Central memory CD8-positive, alpha-beta T cell (primary cell): ENCODE measurements around the gene VPS13C.

Experiments
- ATAC-seq: fragments of 150-1000 bp; cut with Tn5 transposase; replicated peaks from 2 replicates; pipeline ENCODE4 v1.10.0; 2022; ENCODE audit warnings: mild to moderate bottlenecking, moderate FRiP score, moderate number of reproducible peaks; ENCODE audit not compliant: poor library complexity, severe bottlenecking; ENCODE audit errors: extremely low read depth
- DNase-seq, 2 donors: peaks; one replicate each; pipeline ENCODE4 v3.0.0; 2021; ENCODE audit warnings: low spot score in 2 of 2
- H3K27ac Mint-ChIP-seq: one replicate; pipeline ENCODE4 v1.8.0; 2022; ENCODE audit warnings: low read depth, mild to moderate bottlenecking, moderate library complexity, mixed read lengths
- H3K27me3 Mint-ChIP-seq: one replicate; pipeline ENCODE4 v1.8.0; 2022; ENCODE audit warnings: mixed read lengths
- H3K36me3 Mint-ChIP-seq: one replicate; pipeline ENCODE4 v1.8.0; 2022; ENCODE audit warnings: mild to moderate bottlenecking, moderate library complexity, mixed read lengths; ENCODE audit not compliant: insufficient read depth
- H3K4me1 Mint-ChIP-seq: one replicate; pipeline ENCODE4 v1.8.0; 2022; ENCODE audit warnings: mixed read lengths
- H3K4me3 Mint-ChIP-seq: one replicate; pipeline ENCODE4 v1.8.0; 2022; ENCODE audit warnings: mild to moderate bottlenecking, moderate library complexity, mixed read lengths
- H3K9me3 Mint-ChIP-seq: one replicate; pipeline ENCODE4 v1.8.0; 2022; ENCODE audit warnings: mixed read lengths

Gene VPS13C

GRCh38 chr15:61936528-61937195, 123.6 kb downstream of the VPS13C start:
- DNase-seq (no peak), ATAC-seq (no peak)
- Mint-ChIP-seq H3K9me3 (no peaks in the 10 kb centered on the region), H3K4me1 (peaks cover 5% of the 10 kb centered on the region), H3K27ac (no peak overlapping the region), H3K4me3 (no peak overlapping the region), H3K27me3 (no peaks in the 10 kb centered on the region), H3K36me3 (peaks cover 23% of the 10 kb centered on the region)

GRCh38 chr15:61935493-61935892, 124.8 kb downstream of the VPS13C start:
- no peak overlapping the region for H3K4me3 Mint-ChIP-seq
- H3K36me3 Mint-ChIP-seq, result peaks cover 24% of the 10 kb centered on the region
- DNase-seq (no peak), ATAC-seq (no peak)
- H3K27me3 Mint-ChIP-seq, result no peaks in the 10 kb centered on the region
- peaks cover 5% of the 10 kb centered on the region for H3K4me1 Mint-ChIP-seq
- no peak overlapping the region for H3K27ac Mint-ChIP-seq
- H3K9me3 Mint-ChIP-seq, result no peaks in the 10 kb centered on the region

GRCh38 chr15:61929452-61929851, 130.8 kb downstream of the VPS13C start:
- H3K4me1 Mint-ChIP-seq, result no peaks in the 10 kb centered on the region
- no peak overlapping the region for H3K4me3 Mint-ChIP-seq
- H3K27ac Mint-ChIP-seq, result no peak overlapping the region
- H3K9me3 Mint-ChIP-seq, result no peaks in the 10 kb centered on the region
- H3K27me3 Mint-ChIP-seq, result no peaks in the 10 kb centered on the region
- H3K36me3 Mint-ChIP-seq, result peaks cover 38% of the 10 kb centered on the region
- ATAC-seq (no peak), DNase-seq (no peak)

- H3K27ac Mint-ChIP-seq, result no peak overlapping the region
- H3K27me3 Mint-ChIP-seq, result no peaks in the 10 kb centered on the region
- H3K4me1 Mint-ChIP-seq, result no peaks in the 10 kb centered on the region
- H3K4me3 Mint-ChIP-seq, result no peak overlapping the region
- DNase-seq, result no peak
- ATAC-seq, result no peak
- no peaks in the 10 kb centered on the region for H3K9me3 Mint-ChIP-seq
- H3K36me3 Mint-ChIP-seq, result peaks cover 38% of the 10 kb centered on the region
Observed at GRCh38 chr15:61923173-61923572, 137.1 kb downstream of the VPS13C start.

- no peaks in the 10 kb centered on the region for H3K9me3 Mint-ChIP-seq
- ATAC-seq, result no peak
- H3K4me3 Mint-ChIP-seq, result no peak overlapping the region
- no peak for DNase-seq
- H3K27me3 Mint-ChIP-seq, result no peaks in the 10 kb centered on the region
- peaks cover 40% of the 10 kb centered on the region for H3K36me3 Mint-ChIP-seq
- H3K27ac Mint-ChIP-seq, result no peak overlapping the region
- no peaks in the 10 kb centered on the region for H3K4me1 Mint-ChIP-seq
Observed at GRCh38 chr15:61921093-61921492, 139.2 kb downstream of the VPS13C start.

- ATAC-seq (no peak), DNase-seq (no peak)
- Mint-ChIP-seq H3K27ac (peak overlapping the region; percentile 39), H3K36me3 (peaks cover 46% of the 10 kb centered on the region), H3K27me3 (no peaks in the 10 kb centered on the region), H3K4me3 (no peak overlapping the region), H3K4me1 (no peaks in the 10 kb centered on the region), H3K9me3 (no peaks in the 10 kb centered on the region)
Observed at GRCh38 chr15:61917457-61917856, 142.8 kb downstream of the VPS13C start.

GRCh38 chr15:61916104-61916503, 144.1 kb downstream of the VPS13C start:
- H3K27ac Mint-ChIP-seq, result no peak overlapping the region
- H3K36me3 Mint-ChIP-seq, result peaks cover 39% of the 10 kb centered on the region
- H3K4me1 Mint-ChIP-seq, result no peaks in the 10 kb centered on the region
- no peaks in the 10 kb centered on the region for H3K27me3 Mint-ChIP-seq
- no peaks in the 10 kb centered on the region for H3K9me3 Mint-ChIP-seq
- no peak overlapping the region for H3K4me3 Mint-ChIP-seq
- ATAC-seq, result no peak
- no peak for DNase-seq

- no peaks in the 10 kb centered on the region for H3K27me3 Mint-ChIP-seq
- H3K4me3 Mint-ChIP-seq, result no peak overlapping the region
- H3K4me1 Mint-ChIP-seq, result no peaks in the 10 kb centered on the region
- ATAC-seq, result no peak
- H3K36me3 Mint-ChIP-seq, result peaks cover 38% of the 10 kb centered on the region
- H3K9me3 Mint-ChIP-seq, result no peaks in the 10 kb centered on the region
- no peak overlapping the region for H3K27ac Mint-ChIP-seq
- DNase-seq, result no peak
Observed at GRCh38 chr15:61915640-61916039, 144.6 kb downstream of the VPS13C start.

GRCh38 chr15:61910839-61911369, 149.3 kb downstream of the VPS13C start:
- no peaks in the 10 kb centered on the region for H3K27me3 Mint-ChIP-seq
- peaks cover 32% of the 10 kb centered on the region for H3K36me3 Mint-ChIP-seq
- H3K4me1 Mint-ChIP-seq, result no peaks in the 10 kb centered on the region
- H3K4me3 Mint-ChIP-seq, result no peak overlapping the region
- no peaks in the 10 kb centered on the region for H3K9me3 Mint-ChIP-seq
- ATAC-seq (no peak), DNase-seq (no peak)
- peak overlapping the region; percentile 11 for H3K27ac Mint-ChIP-seq

GRCh38 chr15:61908241-61908640, 152.0 kb downstream of the VPS13C start:
- DNase-seq, result no peak
- H3K9me3 Mint-ChIP-seq, result no peaks in the 10 kb centered on the region
- ATAC-seq, result no peak
- no peak overlapping the region for H3K27ac Mint-ChIP-seq
- H3K4me1 Mint-ChIP-seq, result no peaks in the 10 kb centered on the region
- H3K36me3 Mint-ChIP-seq, result peaks cover 34% of the 10 kb centered on the region
- H3K4me3 Mint-ChIP-seq, result no peak overlapping the region
- H3K27me3 Mint-ChIP-seq, result no peaks in the 10 kb centered on the region

- ATAC-seq (no peak), DNase-seq (no peak)
- Mint-ChIP-seq H3K4me1 (no peaks in the 10 kb centered on the region), H3K27me3 (no peaks in the 10 kb centered on the region), H3K9me3 (no peaks in the 10 kb centered on the region), H3K27ac (no peak overlapping the region), H3K4me3 (no peak overlapping the region), H3K36me3 (peaks cover 34% of the 10 kb centered on the region)
Observed at GRCh38 chr15:61907753-61908086, 152.5 kb downstream of the VPS13C start.

GRCh38 chr15:61906961-61907752, 153.1 kb downstream of the VPS13C start:
- ATAC-seq, result no peak
- no peak for DNase-seq
- Mint-ChIP-seq H3K36me3 (peaks cover 38% of the 10 kb centered on the region), H3K4me1 (no peaks in the 10 kb centered on the region), H3K27ac (no peak overlapping the region), H3K9me3 (no peaks in the 10 kb centered on the region), H3K4me3 (no peak overlapping the region), H3K27me3 (no peaks in the 10 kb centered on the region)

- H3K36me3 Mint-ChIP-seq, result peaks cover 11% of the 10 kb centered on the region
- H3K4me1 Mint-ChIP-seq, result peaks cover 10% of the 10 kb centered on the region
- no peak for DNase-seq
- no peak overlapping the region for H3K4me3 Mint-ChIP-seq
- no peaks in the 10 kb centered on the region for H3K27me3 Mint-ChIP-seq
- H3K27ac Mint-ChIP-seq, result no peak overlapping the region
- peaks cover 14% of the 10 kb centered on the region for H3K9me3 Mint-ChIP-seq
- no peak for ATAC-seq
Observed at GRCh38 chr15:61893146-61893545, 167.1 kb downstream of the VPS13C start.
